ENCODE measurements around the gene FRAT2.

DNA sequence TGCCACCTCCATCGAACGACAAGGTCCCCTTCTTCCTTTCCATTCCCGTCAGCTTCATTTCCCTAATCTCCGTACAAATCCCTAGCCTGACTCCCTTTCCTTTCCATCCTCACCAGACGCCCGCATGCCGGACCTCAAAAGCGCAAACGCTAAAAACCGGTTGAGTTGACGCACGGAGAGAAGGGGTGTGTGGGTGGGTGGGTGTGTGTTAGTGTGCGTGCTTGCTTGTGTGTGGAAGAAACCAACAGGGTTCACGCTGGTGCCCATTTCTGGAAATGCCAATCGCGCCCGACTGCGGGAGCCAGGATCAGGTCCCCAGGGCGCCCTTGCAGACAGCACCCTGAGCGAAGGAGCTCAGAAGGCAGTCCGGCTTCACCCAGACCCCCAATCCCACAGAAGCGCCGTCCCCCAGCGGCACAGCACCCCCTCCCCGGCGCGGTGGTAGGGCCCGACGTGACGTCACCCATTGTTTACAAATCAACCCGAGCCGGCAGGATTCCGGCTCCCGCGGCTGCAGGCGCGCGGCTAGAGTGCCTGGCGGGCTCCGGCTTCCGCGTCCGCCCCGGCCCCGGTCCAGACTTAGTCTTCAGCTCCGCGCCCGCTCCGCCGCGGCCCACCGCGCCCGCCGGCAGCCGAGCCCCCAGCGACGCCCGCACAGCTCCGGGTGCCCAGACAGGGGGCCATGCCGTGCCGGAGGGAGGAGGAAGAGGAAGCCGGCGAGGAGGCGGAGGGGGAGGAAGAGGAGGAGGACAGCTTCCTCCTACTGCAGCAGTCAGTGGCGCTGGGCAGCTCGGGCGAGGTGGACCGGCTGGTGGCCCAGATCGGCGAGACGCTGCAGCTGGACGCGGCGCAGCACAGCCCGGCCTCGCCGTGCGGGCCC is 15.5 kb downstream of the FRAT2 start, which contains the start of gene FRAT1:
- no peak for TF ChIP-seq POLR2A (IDR thresholded peaks at IDR 0.05; ENCODE audit: low read depth, low read length)
- no peak for TF ChIP-seq POLR2AphosphoS5 (IDR thresholded peaks at IDR 0.05; ENCODE audit: low read depth, low read length)
- no peak for TF ChIP-seq TAF1 (IDR thresholded peaks at IDR 0.05; ENCODE audit: borderline replicate concordance, low read depth, low read length)

Measured in GM12892 (cell line).